Activated CD8-positive, alpha-beta T cell treated with anti-CD3 and anti-CD28 coated beads, Interleukin-2, amount 10 ng/mL, durations not matched to agents 7 days and 5 days (primary cell): Measurements from ENCODE around the gene FCMR. TPM values are rescaled to one million over a fixed set of nuclear protein-coding genes. Genes with fewer than 3 reads are reported as not detected.
A peak's percentile ranks its signal among the peaks of the same experiment; 100 is the strongest.

Experiments used
- ATAC-seq: fragments of 150-1000 bp; cut with Tn5 transposase; one replicate; pipeline ENCODE4 v1.10.0; 2021; ENCODE audit warnings: moderate library complexity
- CTCF ChIA-PET: fragments of 350-600 bp; sonication (Branson Sonifier 250); formaldehyde crosslinking; loops from one replicate; lab custom pipeline; 2021; ENCODE audit warnings: antibody characterized with exemption; lab: Charles Lee
- POLR2A ChIA-PET: fragments of 350-600 bp; sonication (Branson Sonifier 250); formaldehyde crosslinking; loops from one replicate; lab custom pipeline; 2021; ENCODE audit warnings: antibody characterized with exemption; lab: Charles Lee
- DNase-seq: peaks from one replicate; pipeline ENCODE4 v3.0.0-alpha.2; 2020
- H3K27ac Mint-ChIP-seq: one replicate; pipeline ENCODE4 v1.8.0; 2021; ENCODE audit warnings: mild to moderate bottlenecking, mixed read lengths
- H3K27me3 Mint-ChIP-seq: one replicate; pipeline ENCODE4 v1.8.0; 2021; ENCODE audit warnings: low read depth, mixed read lengths
- H3K36me3 Mint-ChIP-seq: one replicate; pipeline ENCODE4 v1.8.0; 2021; ENCODE audit warnings: low read depth, mixed read lengths
- H3K4me1 Mint-ChIP-seq: one replicate; pipeline ENCODE4 v1.8.0; 2021; ENCODE audit warnings: low read depth, mixed read lengths
- H3K4me3 Mint-ChIP-seq: one replicate; pipeline ENCODE4 v1.8.0; 2021; ENCODE audit warnings: mild to moderate bottlenecking, mixed read lengths
- H3K9me3 Mint-ChIP-seq: one replicate; pipeline ENCODE4 v1.8.0; 2022; ENCODE audit warnings: mixed read lengths; ENCODE audit not compliant: insufficient read depth
- total RNA-seq, 2 experiments: library from RNA; stranded (reverse); gene quantifications; one replicate each; pipeline ENCODE4 v1.2.3, GENCODE V29; 2021

The FCMR gene
- total RNA-seq, 2 experiments from 2014 or later: 51.5 to 56.8 TPM

GRCh38 chr1:206909161-206909882, 12.4 kb downstream of the FCMR start:
- H3K27ac Mint-ChIP-seq: no peak overlapping the region
- DNase-seq: peak; percentile 47
- ChIA-PET CTCF (interaction anchor here (0.8 to 5.5 kb wide), 37 partner anchors 9 to 274 kb away, joined by 3 to 47 read pairs (median 5); partner anchors contain the start of genes DYRK3, FCMR and IL20), POLR2A (interaction anchor here (0.6 to 1.1 kb wide), 4 partner anchors 91 to 265 kb away, joined by 3 to 5 read pairs (median 4); no protein-coding TSS in a partner anchor)
- peak overlapping the region; percentile 37 for H3K4me3 Mint-ChIP-seq
- peaks cover 57% of the 10 kb centered on the region for H3K36me3 Mint-ChIP-seq
- ATAC-seq: peak; percentile 63
- no peaks in the 10 kb centered on the region for H3K9me3 Mint-ChIP-seq
- H3K27me3 Mint-ChIP-seq: no peaks in the 10 kb centered on the region
- H3K4me1 Mint-ChIP-seq: peaks cover 65% of the 10 kb centered on the region

GRCh38 chr1:206908038-206908437, 13.7 kb downstream of the FCMR start:
- Mint-ChIP-seq H3K27me3 (no peaks in the 10 kb centered on the region), H3K4me3 (no peak overlapping the region), H3K4me1 (peaks cover 59% of the 10 kb centered on the region), H3K9me3 (no peaks in the 10 kb centered on the region), H3K27ac (no peak overlapping the region), H3K36me3 (peaks cover 66% of the 10 kb centered on the region)
- ChIA-PET POLR2A (interaction anchor here (0.6 to 1.3 kb wide), 5 partner anchors 11 to 104 kb away, joined by 3 to 6 read pairs (median 4); partner anchors contain the start of gene FCMR), CTCF (interaction anchor here (0.8 to 5.5 kb wide), 22 partner anchors 8 to 273 kb away, joined by 3 to 47 read pairs (median 6); partner anchors contain the start of genes DYRK3, FCMR and IL20)
- DNase-seq (no peak), ATAC-seq (no peak)

- Mint-ChIP-seq H3K27me3 (no peaks in the 10 kb centered on the region), H3K4me3 (no peak overlapping the region), H3K4me1 (peaks cover 53% of the 10 kb centered on the region), H3K27ac (no peak overlapping the region), H3K36me3 (peaks cover 65% of the 10 kb centered on the region), H3K9me3 (no peaks in the 10 kb centered on the region)
- DNase-seq: no peak
- POLR2A ChIA-PET: interaction anchor here (0.9 to 1.3 kb wide), 3 partner anchors 9 to 48 kb away, joined by 3 to 6 read pairs (median 4); partner anchors contain the start of gene FCMR
- no peak for ATAC-seq
- CTCF ChIA-PET: interaction anchor here (0.7 to 5.5 kb wide), 17 partner anchors 9 to 278 kb away, joined by 3 to 47 read pairs (median 8); partner anchors contain the start of genes FCMR and IL20
Observed at GRCh38 chr1:206907304-206907991, 14.3 kb downstream of the FCMR start.

- ChIA-PET POLR2A (interaction anchor here (0.7 kb wide), 1 partner anchor 179 kb away, joined by 3 read pairs; no protein-coding TSS in a partner anchor), CTCF (interaction anchor here (0.6 to 5.5 kb wide), 32 partner anchors 9 to 354 kb away, joined by 3 to 43 read pairs (median 4); partner anchors contain the start of genes FCMR and IL20)
- H3K36me3 Mint-ChIP-seq: peaks cover 50% of the 10 kb centered on the region
- peaks cover 45% of the 10 kb centered on the region for H3K4me1 Mint-ChIP-seq
- peak; percentile 28 for ATAC-seq
- H3K9me3 Mint-ChIP-seq: no peaks in the 10 kb centered on the region
- peak overlapping the region; percentile 73 for H3K27ac Mint-ChIP-seq
- no peak for DNase-seq
- H3K4me3 Mint-ChIP-seq: peak overlapping the region; percentile 0
- no peaks in the 10 kb centered on the region for H3K27me3 Mint-ChIP-seq
Observed at GRCh38 chr1:206905295-206906164, 16.2 kb downstream of the FCMR start.

- H3K27ac Mint-ChIP-seq: peak overlapping the region; percentile 26
- POLR2A ChIA-PET: interaction anchor here (0.7 kb wide), 2 partner anchors 18 to 178 kb away, joined by 3 read pairs; no protein-coding TSS in a partner anchor
- DNase-seq (no peak), ATAC-seq (no peak)
- H3K27me3 Mint-ChIP-seq: no peaks in the 10 kb centered on the region
- no peaks in the 10 kb centered on the region for H3K9me3 Mint-ChIP-seq
- CTCF ChIA-PET: interaction anchor here (0.5 to 5.5 kb wide), 9 partner anchors 15 to 97 kb away, joined by 3 to 43 read pairs (median 7); partner anchors contain the start of genes FCMR and IL20
- peaks cover 38% of the 10 kb centered on the region for H3K4me1 Mint-ChIP-seq
- peaks cover 48% of the 10 kb centered on the region for H3K36me3 Mint-ChIP-seq
- no peak overlapping the region for H3K4me3 Mint-ChIP-seq
Observed at GRCh38 chr1:206904423-206905142, 17.2 kb downstream of the FCMR start.

GRCh38 chr1:206903687-206904086, 18.1 kb downstream of the FCMR start:
- DNase-seq (no peak), ATAC-seq (no peak)
- POLR2A ChIA-PET: no interaction called here
- H3K4me3 Mint-ChIP-seq: no peak overlapping the region
- peaks cover 44% of the 10 kb centered on the region for H3K36me3 Mint-ChIP-seq
- H3K9me3 Mint-ChIP-seq: no peaks in the 10 kb centered on the region
- peaks cover 34% of the 10 kb centered on the region for H3K4me1 Mint-ChIP-seq
- H3K27ac Mint-ChIP-seq: peak overlapping the region; percentile 11
- no peaks in the 10 kb centered on the region for H3K27me3 Mint-ChIP-seq
- CTCF ChIA-PET: interaction anchor here (0.5 to 1.2 kb wide), 2 partner anchors 94 to 96 kb away, joined by 3 read pairs; no protein-coding TSS in a partner anchor

GRCh38 chr1:206902702-206903101, 19.0 kb downstream of the FCMR start:
- CTCF ChIA-PET: interaction anchor here (3.6 kb wide), 1 partner anchor 10 kb away, joined by 17 read pairs; no protein-coding TSS in a partner anchor
- Mint-ChIP-seq H3K27ac (no peak overlapping the region), H3K4me3 (no peak overlapping the region), H3K36me3 (peaks cover 36% of the 10 kb centered on the region), H3K9me3 (no peaks in the 10 kb centered on the region), H3K4me1 (peaks cover 31% of the 10 kb centered on the region), H3K27me3 (no peaks in the 10 kb centered on the region)
- DNase-seq: no peak
- ATAC-seq: no peak
- POLR2A ChIA-PET: no interaction called here

- ChIA-PET POLR2A (interaction anchor here (0.9 kb wide), 1 partner anchor 14 kb away, joined by 6 read pairs; no protein-coding TSS in a partner anchor), CTCF (interaction anchor here (1.4 to 3.6 kb wide), 3 partner anchors 10 to 92 kb away, joined by 3 to 17 read pairs (median 6); no protein-coding TSS in a partner anchor)
- Mint-ChIP-seq H3K27me3 (no peaks in the 10 kb centered on the region), H3K9me3 (no peaks in the 10 kb centered on the region), H3K27ac (no peak overlapping the region), H3K4me1 (peaks cover 30% of the 10 kb centered on the region), H3K4me3 (no peak overlapping the region), H3K36me3 (peaks cover 36% of the 10 kb centered on the region)
- ATAC-seq (no peak), DNase-seq (no peak)
Observed at GRCh38 chr1:206901944-206902343, 19.8 kb downstream of the FCMR start.

- H3K27me3 Mint-ChIP-seq: no peaks in the 10 kb centered on the region
- ChIA-PET CTCF (interaction anchor here (0.6 to 3.6 kb wide), 4 partner anchors 8 to 36 kb away, joined by 3 to 17 read pairs (median 4); no protein-coding TSS in a partner anchor), POLR2A (interaction anchor here (1.0 kb wide), 2 partner anchors 22 to 165 kb away, joined by 3 read pairs; partner anchors contain the start of gene FCMR)
- H3K9me3 Mint-ChIP-seq: no peaks in the 10 kb centered on the region
- peaks cover 24% of the 10 kb centered on the region for H3K36me3 Mint-ChIP-seq
- no peak overlapping the region for H3K27ac Mint-ChIP-seq
- H3K4me1 Mint-ChIP-seq: peaks cover 13% of the 10 kb centered on the region
- DNase-seq (no peak), ATAC-seq (no peak)
- H3K4me3 Mint-ChIP-seq: no peak overlapping the region
Observed at GRCh38 chr1:206900149-206900548, 21.6 kb downstream of the FCMR start.

GRCh38 chr1:206899717-206900116, 22.0 kb downstream of the FCMR start:
- POLR2A ChIA-PET: interaction anchor here (0.8 kb wide), 1 partner anchor 90 kb away, joined by 4 read pairs; no protein-coding TSS in a partner anchor

More at GRCh38 chr1:206899717-206900116, 22.0 kb downstream of the FCMR start:
- Mint-ChIP-seq H3K4me3 (no peak overlapping the region), H3K4me1 (peaks cover 9% of the 10 kb centered on the region), H3K27ac (no peak overlapping the region), H3K9me3 (no peaks in the 10 kb centered on the region), H3K27me3 (no peaks in the 10 kb centered on the region), H3K36me3 (peaks cover 20% of the 10 kb centered on the region)
- CTCF ChIA-PET: interaction anchor here (0.9 to 3.6 kb wide), 2 partner anchors 9 to 13 kb away, joined by 3 to 17 read pairs; no protein-coding TSS in a partner anchor
- DNase-seq (peak; percentile 17), ATAC-seq (no peak)
